Measurements from ENCODE around the gene CEP63.

CEP63 gene

GRCh38 chr3:134485718-134486576 lies at the start of gene CEP63, which contains the start of gene ANAPC13:
TSS of gene CEP63 (plus strand) at chr3:134486057. CDS start at chr3:134495321, 9,264 bp downstream.
TSS of gene ANAPC13 (minus strand) at chr3:134485985. CDS start at chr3:134482904, 3,081 bp downstream.
- DNase-seq (ENCODE audit: low read depth in 3 of 3), result peak; percentile 80 to 89 (median 88)

GRCh38 chr3:134437211-134437752 lies 48.6 kb upstream of the CEP63 start:
- no peak for DNase-seq (ENCODE audit: low read depth in 3 of 3)

- no peak for DNase-seq (ENCODE audit: low read depth in 3 of 3)
Measured at GRCh38 chr3:134441321-134441720, 44.5 kb upstream of the CEP63 start.

GRCh38 chr3:134441821-134442220 lies 44.0 kb upstream of the CEP63 start:
- no peak for DNase-seq (ENCODE audit: low read depth in 3 of 3)

DNA sequence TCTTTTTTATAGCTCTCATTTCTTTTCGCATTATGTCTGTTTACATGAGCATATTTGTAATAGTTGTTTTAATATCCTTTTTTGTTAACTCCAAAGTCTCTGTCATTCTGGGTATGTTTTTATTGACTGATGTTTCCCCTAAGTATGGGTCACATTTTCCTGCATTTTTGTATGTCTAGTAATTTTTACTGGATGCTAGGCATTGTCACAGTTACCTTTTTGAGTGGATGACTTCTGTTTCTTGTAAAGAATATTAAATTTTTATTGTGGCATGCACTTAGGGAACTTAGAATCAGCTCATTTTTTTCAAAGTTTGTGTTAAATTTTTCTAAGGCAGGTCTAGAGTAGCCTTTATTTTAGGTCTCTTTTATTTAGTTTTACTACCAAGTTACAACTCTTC lies 40.8 kb upstream of the CEP63 start:
- no peak for DNase-seq (ENCODE audit: low read depth in 3 of 3)

- DNase-seq (ENCODE audit: low read depth in 3 of 3), result no peak
Measured at GRCh38 chr3:134445636-134446035, 40.2 kb upstream of the CEP63 start.

DNA sequence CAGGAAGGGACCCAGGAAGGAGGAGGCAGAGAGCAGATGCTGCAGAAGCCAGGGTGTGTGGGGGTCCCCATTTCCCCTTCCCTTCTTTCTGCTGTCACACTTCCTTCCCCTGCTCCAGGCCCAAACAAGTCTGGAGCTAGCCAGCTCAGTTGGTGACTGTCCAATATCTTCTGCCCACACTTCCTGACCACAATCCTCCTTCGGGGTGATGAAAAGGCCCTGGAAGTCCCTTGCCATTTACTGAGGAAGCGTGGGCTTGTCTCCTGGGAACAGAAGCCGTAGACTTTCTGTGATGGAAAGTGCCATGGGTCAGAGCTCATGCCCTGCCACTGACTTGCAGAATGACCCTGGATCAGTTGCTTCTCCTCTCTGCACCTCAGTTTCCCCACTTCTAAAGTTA lies 39.1 kb upstream of the CEP63 start:
- no peak for DNase-seq (ENCODE audit: low read depth in 3 of 3)

GRCh38 chr3:134447351-134447750 lies 38.5 kb upstream of the CEP63 start:
- DNase-seq (ENCODE audit: low read depth in 3 of 3), result no peak

- DNase-seq (ENCODE audit: low read depth in 3 of 3), result no peak
Measured at GRCh38 chr3:134448664-134449063, 37.2 kb upstream of the CEP63 start.

- no peak for DNase-seq (ENCODE audit: low read depth in 3 of 3)
Measured at GRCh38 chr3:134449277-134449676, 36.6 kb upstream of the CEP63 start.

DNA sequence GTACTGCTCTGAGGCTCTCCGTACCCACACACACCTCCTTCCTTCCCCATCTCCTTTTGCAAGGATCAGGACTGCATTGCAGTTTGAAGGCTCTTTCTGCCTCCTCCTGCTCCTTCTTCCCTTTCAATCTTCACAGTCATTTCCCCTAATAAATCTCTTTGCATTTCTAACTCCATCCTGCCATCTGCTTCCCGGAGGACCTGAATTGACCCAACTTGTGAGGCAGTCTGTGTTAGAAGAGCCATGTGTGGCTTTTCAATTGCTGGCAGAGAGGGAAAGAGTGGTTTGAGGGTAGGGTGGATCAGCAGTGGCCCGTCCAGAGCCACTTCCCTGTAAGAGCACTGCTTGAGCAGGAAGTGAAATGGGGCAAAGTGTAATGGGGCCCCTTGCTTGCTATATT lies 35.9 kb upstream of the CEP63 start:
- no peak for DNase-seq (ENCODE audit: low read depth in 3 of 3)

GRCh38 chr3:134453631-134454030 lies 32.2 kb upstream of the CEP63 start:
- DNase-seq (ENCODE audit: low read depth in 3 of 3), result no peak

- DNase-seq (ENCODE audit: low read depth in 3 of 3), result no peak
Measured at GRCh38 chr3:134457376-134458074, 28.3 kb upstream of the CEP63 start.

DNA sequence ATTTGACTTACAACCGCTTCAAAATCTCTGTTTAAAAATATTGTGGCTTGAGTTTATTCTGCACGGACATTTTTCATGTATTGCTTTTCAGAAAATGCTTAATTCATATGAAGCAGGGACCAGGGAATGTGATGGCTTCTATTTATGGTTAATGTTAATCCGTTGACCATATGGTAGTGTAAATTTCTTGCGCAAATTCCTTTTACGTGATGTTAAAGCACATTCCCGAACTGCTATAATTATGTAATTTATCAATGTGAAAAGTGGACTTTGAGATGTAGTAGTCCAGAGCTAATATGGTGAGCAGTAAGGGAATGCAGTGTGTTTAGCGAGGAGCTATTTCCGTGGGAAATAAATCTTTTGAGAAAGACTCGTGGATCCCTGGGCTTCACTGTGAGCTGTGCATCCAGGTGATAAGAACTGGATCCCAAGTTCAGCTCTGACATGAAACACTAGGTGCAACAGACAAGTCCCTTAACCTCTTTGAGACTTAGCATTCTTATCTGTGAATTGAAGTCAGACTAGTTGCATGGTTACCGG lies 27.4 kb upstream of the CEP63 start:
- DNase-seq (ENCODE audit: low read depth in 3 of 3), result no peak

- DNase-seq (ENCODE audit: low read depth in 3 of 3), result no peak
Measured at GRCh38 chr3:134459562-134459961, 26.3 kb upstream of the CEP63 start.

DNA sequence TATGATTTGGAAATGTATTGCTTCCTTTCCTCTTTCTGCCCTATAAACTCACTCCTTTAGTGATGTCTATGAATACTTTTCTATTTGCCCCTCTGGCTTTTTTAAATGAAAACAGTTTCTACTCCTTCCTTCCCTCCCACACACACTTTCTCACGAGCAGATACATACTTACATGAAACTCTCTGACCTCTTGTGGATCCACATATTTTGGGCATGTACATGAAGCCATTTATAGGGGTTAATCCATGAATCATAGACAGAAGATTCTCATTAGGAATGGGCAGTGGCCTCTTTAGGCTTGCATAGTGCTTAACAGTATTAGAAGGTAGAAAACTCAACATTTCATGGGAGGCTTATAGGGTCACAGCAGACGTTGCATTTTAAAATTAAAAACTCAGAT lies 24.9 kb upstream of the CEP63 start:
- DNase-seq (ENCODE audit: low read depth in 3 of 3), result no peak

DNA sequence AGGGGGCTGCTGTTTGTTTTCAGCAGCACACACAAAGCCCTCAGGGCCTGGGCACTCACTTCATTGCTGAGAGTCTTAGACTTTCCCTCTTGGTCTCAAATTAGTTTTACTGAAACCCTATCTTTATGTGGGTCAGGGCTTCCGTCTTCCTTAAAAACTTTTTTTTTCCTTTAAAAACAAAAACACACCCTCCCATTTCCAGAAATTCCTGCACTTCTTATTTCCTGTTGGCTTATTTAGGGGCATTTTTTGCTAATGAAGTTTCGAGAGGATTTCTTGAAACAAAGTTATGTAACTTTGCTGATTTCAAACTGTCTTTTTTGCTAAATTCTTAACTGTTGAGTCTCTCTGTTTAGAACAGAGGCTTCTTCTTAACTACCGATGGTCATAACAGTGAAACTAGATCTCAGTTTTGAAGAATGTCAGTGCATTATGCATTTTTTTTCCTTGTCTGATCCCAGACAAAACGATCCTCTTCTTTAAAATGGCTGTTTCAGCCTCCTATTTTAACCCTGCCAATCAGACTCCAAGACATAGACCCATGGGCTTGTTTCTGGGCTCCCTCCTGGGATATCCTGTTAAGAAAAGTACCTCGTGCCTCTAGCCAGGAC lies 23.4 kb upstream of the CEP63 start:
- DNase-seq (ENCODE audit: low read depth in 3 of 3), result no peak

- no peak for DNase-seq (ENCODE audit: low read depth in 3 of 3)
Measured at GRCh38 chr3:134463676-134464063, 22.2 kb upstream of the CEP63 start.

DNA sequence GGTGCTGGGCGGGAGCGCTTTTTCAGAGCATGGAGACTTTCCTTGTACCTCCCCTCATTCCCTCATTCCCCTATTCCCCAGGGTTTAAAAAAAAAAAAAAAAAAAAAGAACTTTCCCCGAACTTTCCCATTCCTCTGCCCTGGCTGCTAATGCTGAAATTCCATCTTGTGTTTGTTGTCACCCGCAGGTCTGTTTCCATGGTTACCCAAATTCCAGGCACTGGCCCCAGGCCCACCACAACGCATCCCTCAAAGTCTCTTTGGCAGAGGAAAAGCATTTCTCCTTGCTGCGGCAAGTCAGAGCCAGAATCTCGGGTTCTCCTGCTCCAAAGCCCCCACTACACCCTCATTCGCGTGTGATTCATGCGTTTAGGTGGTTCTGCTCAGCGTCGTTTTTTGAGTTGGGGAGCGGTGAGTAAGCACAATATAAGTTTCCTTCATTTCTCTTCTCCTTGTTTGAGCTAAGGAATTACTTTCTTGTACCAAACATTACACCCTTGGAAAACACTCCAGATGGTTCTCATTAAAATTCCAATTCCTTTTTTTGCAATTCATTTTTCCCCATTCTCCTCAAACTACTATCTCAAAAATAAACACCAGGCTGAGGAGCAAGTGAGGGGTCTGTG lies 21.7 kb upstream of the CEP63 start:
- DNase-seq (ENCODE audit: low read depth in 3 of 3), result no peak

DNA sequence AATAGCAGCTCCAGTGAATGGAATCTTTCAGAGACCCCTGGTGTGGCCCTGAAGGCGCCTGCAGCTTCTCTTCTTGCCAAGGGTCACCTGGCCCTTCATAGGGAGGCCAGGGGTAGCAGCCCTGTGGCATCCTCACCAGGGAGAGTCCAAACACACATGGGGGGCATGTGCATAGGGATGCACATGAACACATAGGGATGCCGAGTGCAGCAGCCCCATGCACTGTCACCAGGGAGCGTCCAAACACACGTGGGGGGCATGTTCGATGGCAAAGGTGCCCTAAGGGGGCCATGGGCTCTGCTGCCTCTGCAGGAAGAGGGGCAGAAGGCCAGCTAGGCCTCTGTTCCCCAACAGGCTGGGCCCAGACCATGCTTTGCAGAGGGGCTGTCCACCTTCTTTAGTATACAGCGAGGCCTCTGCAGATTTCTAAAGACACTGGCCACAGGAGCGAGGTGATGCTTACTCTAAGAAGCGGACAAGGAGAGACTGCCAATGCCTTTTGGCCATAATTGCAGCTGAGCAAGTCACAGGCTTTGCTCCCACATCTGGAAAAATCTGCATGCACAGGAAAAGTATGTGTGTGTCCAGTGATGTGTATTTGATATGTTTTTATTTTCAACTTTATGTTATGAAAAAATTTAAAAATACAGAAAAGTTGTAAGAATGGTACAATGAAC lies 21.0 kb upstream of the CEP63 start:
- DNase-seq (ENCODE audit: low read depth in 3 of 3), result no peak

- no peak for DNase-seq (ENCODE audit: low read depth in 3 of 3)
Measured at GRCh38 chr3:134466331-134466730, 19.5 kb upstream of the CEP63 start.

Measured in stimulated activated CD4-positive, alpha-beta T cell treated with anti-CD3 and anti-CD28 coated beads, TNF-alpha, amount 100 ng/mL, for 4 hours (primary cell).